MM.1S (cell line): Measurements from ENCODE around the gene DEXI.

Source experiments
- CTCF ChIP-seq: fragments of 300-600 bp; sonication (generic); IDR thresholded peaks from 2 replicates; pipeline ENCODE4 v1.5.1; 2016; ENCODE audit warnings: antibody characterized with exemption, low read length, mixed read lengths
- EZH2 ChIP-seq: fragments of 300-600 bp; sonication (generic); optimal IDR thresholded peaks from 2 replicates; pipeline ENCODE3; 2017; ENCODE audit warnings: low read depth, mild to moderate bottlenecking, antibody characterized with exemption, low read length, mixed read lengths
- EZH2phosphoT487 ChIP-seq: fragments of 300-600 bp; sonication (generic); IDR thresholded peaks from 2 replicates; pipeline ENCODE4 v1.6.1; 2018; ENCODE audit warnings: antibody characterized with exemption, low read length

GRCh38 chr16:10937068-10937859 lies 5.0 kb downstream of the DEXI start:
- no peak for TF ChIP-seq CTCF
- no peak for TF ChIP-seq EZH2
- TF ChIP-seq EZH2phosphoT487: no peak
